Right renal cortex interstitium (tissue), 3 donors: ENCODE data around the gene TCP11L1. TPM values are rescaled to one million over a fixed set of nuclear protein-coding genes. Genes with fewer than 3 reads are reported as not detected.
A peak's percentile ranks its signal among the peaks of the same experiment; 100 is the strongest.

Experiments
- DNase-seq, 3 donors: peaks; one replicate each; pipeline ENCODE4 v3.0.0-alpha.2; 2013; ENCODE audit warnings: low read depth in 3 of 3, low spot score in 2 of 3
- polyA plus RNA-seq, 3 donors: library from polyadenylated mRNA; unstranded; fragments of 120-200 nt; gene quantifications; one replicate each; pipeline ENCODE4 v1.2.1, GENCODE V29; 2013; ENCODE audit not compliant: insufficient read length in 3 of 3

TCP11L1 gene
- 10 to 100 TPM in 1 of 3 donors, 1 to 10 TPM in 2; 8.8 to 10.2 (median 9.6) TPM for polyA plus RNA-seq

- DNase-seq, result peak; percentile 82 to 87 (median 83)
These were observed at the start of gene TCP11L1 for GRCh38 chr11:33039274-33040032. TSS of gene TCP11L1 (plus strand) at chr11:33039572. CDS start at chr11:33043774, 4,202 bp downstream.

GRCh38 chr11:32990481-32990880 lies 48.9 kb upstream of the TCP11L1 start:
- DNase-seq, result no peak

- DNase-seq, result no peak
These were observed 47.9 kb upstream of the TCP11L1 start for GRCh38 chr11:32991427-32991826.

GRCh38 chr11:32991898-32992297 lies 47.5 kb upstream of the TCP11L1 start:
- no peak for DNase-seq

- DNase-seq, result no peak
These were observed 39.2 kb upstream of the TCP11L1 start for GRCh38 chr11:33000181-33000580.

- no peak for DNase-seq
These were observed 38.1 kb upstream of the TCP11L1 start for GRCh38 chr11:33001281-33001680.

- no peak for DNase-seq
These were observed 37.4 kb upstream of the TCP11L1 start for GRCh38 chr11:33001751-33002542.

GRCh38 chr11:33005175-33005574 lies 34.2 kb upstream of the TCP11L1 start:
- no peak for DNase-seq

GRCh38 chr11:33006010-33006409 lies 33.4 kb upstream of the TCP11L1 start:
- no peak for DNase-seq

GRCh38 chr11:33013755-33014154 lies 25.6 kb upstream of the TCP11L1 start:
- DNase-seq, result no peak

- DNase-seq, result peak in 2 of 3 donors; percentile 74 to 80
These were observed 23.5 kb upstream of the TCP11L1 start, which contains the start of gene DEPDC7 for GRCh38 chr11:33015621-33016551. TSS of gene DEPDC7 (plus strand) at chr11:33015878. CDS start at chr11:33015956, 78 bp downstream.

- no peak for DNase-seq
These were observed 22.7 kb upstream of the TCP11L1 start for GRCh38 chr11:33016654-33017053.

GRCh38 chr11:33017478-33017877 lies 21.9 kb upstream of the TCP11L1 start:
- DNase-seq, result no peak

GRCh38 chr11:33017965-33018364 lies 21.4 kb upstream of the TCP11L1 start:
- no peak for DNase-seq

GRCh38 chr11:33018840-33019239 lies 20.5 kb upstream of the TCP11L1 start:
- no peak for DNase-seq

- DNase-seq, result peak in 1 of 3 donors; percentile 33
These were observed 17.9 kb upstream of the TCP11L1 start for GRCh38 chr11:33021501-33021900.

- no peak for DNase-seq
These were observed 17.4 kb upstream of the TCP11L1 start for GRCh38 chr11:33021937-33022336.

- DNase-seq, result no peak
These were observed 14.0 kb upstream of the TCP11L1 start for GRCh38 chr11:33025339-33025722.

- DNase-seq, result no peak
These were observed 12.1 kb upstream of the TCP11L1 start for GRCh38 chr11:33027233-33027632.

- DNase-seq, result no peak
These were observed 11.4 kb upstream of the TCP11L1 start for GRCh38 chr11:33027846-33028536.
